Hepatocyte (in vitro differentiated cells): ENCODE data around the gene HOXD13. TPM values are rescaled to one million over a fixed set of nuclear protein-coding genes. Genes with fewer than 3 reads are reported as not detected.

Experiments used
- DNase-seq: peaks from one replicate; pipeline ENCODE4 v3.0.0-alpha.2; 2016; ENCODE audit warnings: low spot score
- H2AFZ ChIP-seq: fragments of 200-600 bp; sonication (generic); 2 replicates; pipeline ENCODE4 v1.6.0; 2016; ENCODE audit warnings: antibody characterized with exemption, mild to moderate bottlenecking
- H3K27ac ChIP-seq: fragments of 200-600 bp; sonication (generic); 2 replicates; pipeline ENCODE4 v1.5.1; 2016; ENCODE audit warnings: mild to moderate bottlenecking
- H3K27me3 ChIP-seq: fragments of 200-600 bp; sonication (generic); 2 replicates; pipeline ENCODE4 v1.6.1; 2016
- H3K36me3 ChIP-seq: fragments of 200-600 bp; sonication (generic); replicated peaks from 2 replicates; pipeline ENCODE4 v1.5.1; 2016; ENCODE audit warnings: low read depth; ENCODE audit not compliant: insufficient read depth
- H3K4me1 ChIP-seq: fragments of 200-600 bp; sonication (generic); 2 replicates; pipeline ENCODE4 v1.5.1; 2016; ENCODE audit warnings: mild to moderate bottlenecking, moderate library complexity; ENCODE audit not compliant: insufficient read depth
- H3K4me2 ChIP-seq: fragments of 200-600 bp; sonication (generic); 2 replicates; pipeline ENCODE4 v1.6.0; 2016
- H3K4me3 ChIP-seq: fragments of 200-600 bp; sonication (generic); 2 replicates; pipeline ENCODE4 v1.5.1; 2016; ENCODE audit warnings: mild to moderate bottlenecking
- H3K79me2 ChIP-seq: fragments of 200-600 bp; sonication (generic); 2 replicates; pipeline ENCODE4 v1.6.0; 2017; ENCODE audit warnings: mild to moderate bottlenecking
- H3K9me2 ChIP-seq: fragments of 200-600 bp; sonication (generic); replicated peaks from 2 replicates; pipeline ENCODE4 v1.6.0; 2017; ENCODE audit warnings: mild to moderate bottlenecking; ENCODE audit not compliant: insufficient read depth
- H3K9me3 ChIP-seq: fragments of 200-600 bp; sonication (generic); 2 replicates; pipeline ENCODE4 v1.5.1; 2016; ENCODE audit warnings: low read depth, mild to moderate bottlenecking
- H4K20me1 ChIP-seq: fragments of 200-600 bp; sonication (generic); 2 replicates; pipeline ENCODE4 v1.6.0; 2016; ENCODE audit warnings: mild to moderate bottlenecking; ENCODE audit not compliant: insufficient read depth, poor library complexity, severe bottlenecking
- EZH2 ChIP-seq: fragments of 200-600 bp; sonication (generic); IDR thresholded peaks from 2 replicates; pipeline ENCODE4 v1.6.1; 2016; ENCODE audit warnings: antibody characterized with exemption, mild to moderate bottlenecking, borderline replicate concordance
- EZH2phosphoT487 ChIP-seq: fragments of 200-600 bp; sonication (generic); IDR thresholded peaks from one replicate; pipeline ENCODE4 v1.6.1; 2018; ENCODE audit warnings: antibody characterized with exemption, mild to moderate bottlenecking, low read depth, moderate library complexity; ENCODE audit not compliant: unreplicated experiment, severe bottlenecking
- WGBS: methylation state at CpG from one replicate; pipeline ENCODE4 v1.1.6; 2016; ENCODE audit warnings: low lambda C conversion rate; ENCODE audit errors: missing lambda C conversion rate; 5-methylcytosine and 5-hydroxymethylcytosine counted together
- polyA plus RNA-seq: library from polyadenylated mRNA; unstranded; fragments of >200 nt; fragmentation: Nextera tagmentation; extraction: Ambion mirVana; gene quantifications from 2 replicates; pipeline ENCODE4 v1.2.1, GENCODE V29; 2016
- total RNA-seq: library from RNA; depleted of rRNA; stranded (reverse); fragments of >200 nt; gene quantifications from 2 replicates; pipeline ENCODE4 v1.2.3, GENCODE V29; 2014
- TF ChIP-seq, protein P1 (sequence below): fragments of 200-600 bp; sonication (generic); IDR thresholded peaks from 2 replicates; pipeline ENCODE4 v1.5.1; 2016; ENCODE audit warnings: antibody characterized with exemption, mild to moderate bottlenecking; ENCODE audit not compliant: poor library complexity

HOXD13 gene
- total and polyA plus RNA-seq, 2 experiments from 2014 or later = 24.7 to 37.2 TPM

DNA sequence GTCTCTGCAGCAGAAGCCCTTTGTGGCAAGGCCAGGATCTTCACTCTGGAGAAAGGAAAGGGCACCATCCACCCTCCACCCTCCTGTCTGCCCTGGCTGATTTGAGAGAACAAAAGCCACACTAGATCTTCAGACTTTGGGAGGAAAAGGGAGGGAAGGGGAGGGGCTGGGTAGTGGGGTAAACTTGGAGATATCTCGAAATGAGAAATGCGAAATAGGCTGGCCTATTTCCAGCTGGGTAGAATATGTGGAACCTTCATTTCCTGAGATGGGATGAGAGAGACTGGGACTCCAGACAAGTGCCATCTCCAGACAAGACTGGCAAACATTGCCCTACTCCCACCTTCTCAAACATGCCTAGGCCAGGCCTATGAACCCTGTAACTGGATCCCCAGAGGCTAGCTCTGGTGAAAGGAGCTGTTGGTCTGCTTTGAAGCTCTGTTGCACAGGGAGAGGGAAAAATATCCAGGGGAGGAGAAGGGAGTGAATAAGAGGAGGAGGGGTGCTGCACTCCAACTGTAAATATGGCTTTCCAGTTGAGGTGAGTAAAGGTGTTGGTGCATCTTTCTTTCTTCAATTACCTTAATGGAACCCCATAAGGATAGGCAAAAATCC is 8.8 kb downstream of the HOXD13 start:
- WGBS = 26% methylated on average over 2 of the region's 2 CpGs
- Histone ChIP-seq H3K9me3 (no peaks in the 10 kb centered on the region), H3K4me2 (peak overlapping the region; percentile 91), H3K27ac (peak overlapping the region; percentile 93), H3K4me1 (no peaks in the 10 kb centered on the region), H2AFZ (no peak overlapping the region), H3K79me2 (peaks cover 51% of the 10 kb centered on the region), H3K36me3 (no peaks in the 10 kb centered on the region), H3K4me3 (peak overlapping the region; percentile 18), H4K20me1 (no peaks in the 10 kb centered on the region), H3K9me2 (no peaks in the 10 kb centered on the region), H3K27me3 (peaks cover 99% of the 10 kb centered on the region)
- no peak for DNase-seq
- TF ChIP-seq EZH2 (no peak), EZH2phosphoT487 (no peak)
- TF ChIP-seq, protein P1, sequence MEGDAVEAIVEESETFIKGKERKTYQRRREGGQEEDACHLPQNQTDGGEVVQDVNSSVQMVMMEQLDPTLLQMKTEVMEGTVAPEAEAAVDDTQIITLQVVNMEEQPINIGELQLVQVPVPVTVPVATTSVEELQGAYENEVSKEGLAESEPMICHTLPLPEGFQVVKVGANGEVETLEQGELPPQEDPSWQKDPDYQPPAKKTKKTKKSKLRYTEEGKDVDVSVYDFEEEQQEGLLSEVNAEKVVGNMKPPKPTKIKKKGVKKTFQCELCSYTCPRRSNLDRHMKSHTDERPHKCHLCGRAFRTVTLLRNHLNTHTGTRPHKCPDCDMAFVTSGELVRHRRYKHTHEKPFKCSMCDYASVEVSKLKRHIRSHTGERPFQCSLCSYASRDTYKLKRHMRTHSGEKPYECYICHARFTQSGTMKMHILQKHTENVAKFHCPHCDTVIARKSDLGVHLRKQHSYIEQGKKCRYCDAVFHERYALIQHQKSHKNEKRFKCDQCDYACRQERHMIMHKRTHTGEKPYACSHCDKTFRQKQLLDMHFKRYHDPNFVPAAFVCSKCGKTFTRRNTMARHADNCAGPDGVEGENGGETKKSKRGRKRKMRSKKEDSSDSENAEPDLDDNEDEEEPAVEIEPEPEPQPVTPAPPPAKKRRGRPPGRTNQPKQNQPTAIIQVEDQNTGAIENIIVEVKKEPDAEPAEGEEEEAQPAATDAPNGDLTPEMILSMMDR = no peak

DNA sequence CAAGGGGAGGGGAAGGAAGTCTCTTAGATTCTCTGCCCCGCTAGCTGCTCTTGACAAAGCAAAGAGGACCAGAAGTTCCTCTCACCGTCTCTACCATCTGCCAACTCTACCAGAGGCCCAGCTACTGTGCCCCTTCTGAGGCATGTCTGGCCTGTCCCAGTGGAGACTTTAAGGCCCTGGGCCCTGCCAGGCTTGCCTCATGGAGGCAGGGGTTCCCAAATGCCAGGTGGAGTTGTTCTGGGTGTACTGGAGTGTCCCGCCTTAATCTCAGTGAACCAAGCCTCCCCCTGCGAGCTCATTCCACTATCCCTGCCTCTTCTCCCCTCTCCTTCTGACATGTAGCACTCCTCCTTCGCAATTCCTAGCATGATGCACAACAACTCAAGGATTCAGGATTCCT is 9.3 kb downstream of the HOXD13 start:
- DNase-seq = no peak
- H3K4me1 ChIP-seq = no peaks in the 10 kb centered on the region
- no peaks in the 10 kb centered on the region for H3K9me2 ChIP-seq
- peaks cover 54% of the 10 kb centered on the region for H3K79me2 ChIP-seq
- H3K27ac ChIP-seq = peak overlapping the region; percentile 93
- H3K36me3 ChIP-seq = no peaks in the 10 kb centered on the region
- 37% methylated on average over 5 of the region's 5 CpGs for WGBS
- peaks cover 99% of the 10 kb centered on the region for H3K27me3 ChIP-seq
- H2AFZ ChIP-seq = no peak overlapping the region
- no peaks in the 10 kb centered on the region for H3K9me3 ChIP-seq
- peak overlapping the region; percentile 91 for H3K4me2 ChIP-seq
- no peak overlapping the region for H3K4me3 ChIP-seq
- TF ChIP-seq EZH2phosphoT487 (no peak), EZH2 (no peak)
- TF ChIP-seq, protein P1 = no peak
- no peaks in the 10 kb centered on the region for H4K20me1 ChIP-seq

DNA sequence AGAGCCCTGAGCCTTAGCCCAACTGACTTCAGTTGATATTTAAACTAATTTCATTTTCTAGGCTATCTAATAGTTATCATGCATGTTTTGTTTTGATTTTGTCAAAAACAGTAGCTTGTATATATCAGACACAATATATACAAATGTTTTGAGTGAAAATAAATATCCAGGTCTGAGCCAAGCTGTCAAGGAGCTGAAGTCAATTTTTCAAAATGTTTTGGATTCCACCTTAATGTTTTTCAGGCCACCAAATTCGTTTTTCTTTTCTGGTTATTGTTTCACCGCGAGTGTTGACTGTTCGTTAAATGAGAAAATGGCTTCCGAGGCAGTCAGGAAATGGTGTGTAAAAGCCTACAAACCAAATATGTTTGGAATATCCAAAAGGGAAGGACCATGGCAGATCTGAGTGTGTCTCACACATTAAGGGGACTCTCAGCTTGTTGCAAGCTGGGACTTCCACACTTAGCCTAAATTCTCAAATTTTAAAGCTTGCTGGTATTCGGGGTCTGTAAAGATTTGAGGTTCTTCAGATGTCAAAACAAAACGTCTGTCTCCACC is 9.9 kb downstream of the HOXD13 start:
- Histone ChIP-seq H3K4me3 (no peak overlapping the region), H2AFZ (no peak overlapping the region), H3K4me1 (no peaks in the 10 kb centered on the region), H3K9me3 (no peaks in the 10 kb centered on the region), H3K27ac (peak overlapping the region; percentile 93), H3K79me2 (peaks cover 59% of the 10 kb centered on the region), H3K9me2 (no peaks in the 10 kb centered on the region), H4K20me1 (no peaks in the 10 kb centered on the region), H3K36me3 (no peaks in the 10 kb centered on the region), H3K4me2 (peak overlapping the region; percentile 91), H3K27me3 (peaks cover 98% of the 10 kb centered on the region)
- no peak for DNase-seq
- 28% methylated on average over 7 of the region's 7 CpGs for WGBS
- TF ChIP-seq, protein P1 = no peak
- TF ChIP-seq EZH2 = peak; percentile 24
